ENCODE results near the gene WWC2.

Gene WWC2

GRCh38 chr4:183303301-183303700 lies 204.2 kb downstream of the WWC2 start:
- no peak overlapping the region for H3K4me3 ChIP-seq (ENCODE audit: low read length, poor library complexity, severe bottlenecking)
- H3K9ac ChIP-seq (ENCODE audit: low read depth, low read length, poor library complexity, severe bottlenecking): no peak overlapping the region
- H4K20me1 ChIP-seq (ENCODE audit: insufficient read depth, low read length, poor library complexity, severe bottlenecking): no peaks in the 10 kb centered on the region
- H3K27me3 ChIP-seq (ENCODE audit: insufficient read depth, low read length, poor library complexity, severe bottlenecking): no peaks in the 10 kb centered on the region
- no peaks in the 10 kb centered on the region for H3F3A ChIP-seq (ENCODE audit: low read depth)
- no peak for TF ChIP-seq CTCF (conservative IDR thresholded peaks at IDR 0.05; ENCODE audit: low read length)
- TF ChIP-seq EZH2phosphoT487 (IDR thresholded peaks at IDR 0.05; ENCODE audit: borderline replicate concordance): no peak
- H3K36me3 ChIP-seq (ENCODE audit: insufficient read depth, low read length): no peaks in the 10 kb centered on the region
- no peaks in the 10 kb centered on the region for H3K4me1 ChIP-seq (ENCODE audit: insufficient read depth, low read length, poor library complexity, severe bottlenecking)
- no peak overlapping the region for H2AFZ ChIP-seq (ENCODE audit: low read length)
- H3K9me3 ChIP-seq (ENCODE audit: insufficient read depth, low read depth, low read length): no peaks in the 10 kb centered on the region
- no peak overlapping the region for H3K4me2 ChIP-seq (ENCODE audit: low read depth, low read length, poor library complexity, severe bottlenecking)
- H3K9me2 ChIP-seq (replicated peaks; ENCODE audit: low read depth, low read length): no peaks in the 10 kb centered on the region
- no peaks in the 10 kb centered on the region for H3K79me2 ChIP-seq (ENCODE audit: insufficient read depth, low read length)

- no peak overlapping the region for H2AFZ ChIP-seq (ENCODE audit: low read length)
- no peaks in the 10 kb centered on the region for H3K9me3 ChIP-seq (ENCODE audit: insufficient read depth, low read depth, low read length)
- no peaks in the 10 kb centered on the region for H4K20me1 ChIP-seq (ENCODE audit: insufficient read depth, low read length, poor library complexity, severe bottlenecking)
- H3K79me2 ChIP-seq (ENCODE audit: insufficient read depth, low read length): no peaks in the 10 kb centered on the region
- H3K4me3 ChIP-seq (ENCODE audit: low read length, poor library complexity, severe bottlenecking): no peak overlapping the region
- H3K4me2 ChIP-seq (ENCODE audit: low read depth, low read length, poor library complexity, severe bottlenecking): no peak overlapping the region
- H3K4me1 ChIP-seq (ENCODE audit: insufficient read depth, low read length, poor library complexity, severe bottlenecking): no peaks in the 10 kb centered on the region
- H3F3A ChIP-seq (ENCODE audit: low read depth): no peaks in the 10 kb centered on the region
- no peaks in the 10 kb centered on the region for H3K9me2 ChIP-seq (replicated peaks; ENCODE audit: low read depth, low read length)
- H3K9ac ChIP-seq (ENCODE audit: low read depth, low read length, poor library complexity, severe bottlenecking): no peak overlapping the region
- no peak for TF ChIP-seq CTCF (conservative IDR thresholded peaks at IDR 0.05; ENCODE audit: low read length)
- no peak for TF ChIP-seq EZH2phosphoT487 (IDR thresholded peaks at IDR 0.05; ENCODE audit: borderline replicate concordance)
- H3K36me3 ChIP-seq (ENCODE audit: insufficient read depth, low read length): no peaks in the 10 kb centered on the region
- no peaks in the 10 kb centered on the region for H3K27me3 ChIP-seq (ENCODE audit: insufficient read depth, low read length, poor library complexity, severe bottlenecking)
These were observed 205.0 kb downstream of the WWC2 start for GRCh38 chr4:183304067-183304466.

GRCh38 chr4:183304538-183304937 lies 205.5 kb downstream of the WWC2 start:
- Histone ChIP-seq H3K9me3 (ENCODE audit: insufficient read depth, low read depth, low read length) (no peaks in the 10 kb centered on the region), H3K4me1 (ENCODE audit: insufficient read depth, low read length, poor library complexity, severe bottlenecking) (no peaks in the 10 kb centered on the region), H3F3A (ENCODE audit: low read depth) (no peaks in the 10 kb centered on the region), H3K27me3 (ENCODE audit: insufficient read depth, low read length, poor library complexity, severe bottlenecking) (no peaks in the 10 kb centered on the region), H3K4me3 (ENCODE audit: low read length, poor library complexity, severe bottlenecking) (no peak overlapping the region), H3K9me2 (replicated peaks; ENCODE audit: low read depth, low read length) (no peaks in the 10 kb centered on the region), H4K20me1 (ENCODE audit: insufficient read depth, low read length, poor library complexity, severe bottlenecking) (no peaks in the 10 kb centered on the region), H3K9ac (ENCODE audit: low read depth, low read length, poor library complexity, severe bottlenecking) (no peak overlapping the region), H3K79me2 (ENCODE audit: insufficient read depth, low read length) (no peaks in the 10 kb centered on the region), H3K4me2 (ENCODE audit: low read depth, low read length, poor library complexity, severe bottlenecking) (no peak overlapping the region), H3K36me3 (ENCODE audit: insufficient read depth, low read length) (no peaks in the 10 kb centered on the region), H2AFZ (ENCODE audit: low read length) (no peak overlapping the region)
- TF ChIP-seq EZH2phosphoT487 (IDR thresholded peaks at IDR 0.05; ENCODE audit: borderline replicate concordance): no peak
- TF ChIP-seq CTCF (conservative IDR thresholded peaks at IDR 0.05; ENCODE audit: low read length): no peak

Data from Loucy (cell line).